C4-2B (cell line): ENCODE results near the gene ZNF316.

Experiments used
- H3K27ac ChIP-seq: fragments of 450-650 bp; 2 replicates; pipeline ENCODE4 v1.5.1; 2017
- CTCF ChIP-seq: fragments of 450-650 bp; conservative IDR thresholded peaks from 2 replicates; pipeline ENCODE4 v1.5.1; 2017; ENCODE audit warnings: mild to moderate bottlenecking
- ZFX ChIP-seq: fragments of 450-650 bp; IDR thresholded peaks from 2 replicates; pipeline ENCODE4 v1.6.1; 2017

ZNF316 gene

GRCh38 chr7:6636741-6637543 lies at the start of gene ZNF316:
Gene ZNF316 (plus strand): TSS chr7:6637318. CDS start chr7:6642410, 5,092 bp downstream.
- TF ChIP-seq ZFX: peak; percentile 39; the same call in 1 of the 2 replicates
- TF ChIP-seq CTCF: no peak
- peak within 1 kb of the TSS; percentile 95 for H3K27ac ChIP-seq

- TF ChIP-seq ZFX (no peak), CTCF (no peak)
- H3K27ac ChIP-seq: peak overlapping the region; percentile 82
These were observed 48.6 kb upstream of the ZNF316 start for GRCh38 chr7:6588566-6588965.

GRCh38 chr7:6589151-6589828 lies 47.8 kb upstream of the ZNF316 start:
- TF ChIP-seq ZFX (no peak), CTCF (no peak)
- peak overlapping the region; percentile 82 for H3K27ac ChIP-seq

- TF ChIP-seq CTCF: peak; percentile 97
- TF ChIP-seq ZFX: peak; percentile 99
- H3K27ac ChIP-seq: peak within 1 kb of the TSS; percentile 82
These were observed 47.1 kb upstream of the ZNF316 start, which contains the start of gene INTS15 for GRCh38 chr7:6589829-6590644. Gene INTS15 (plus strand): TSS chr7:6590021. CDS start chr7:6590284, 263 bp downstream.

- peak overlapping the region; percentile 82 for H3K27ac ChIP-seq
- TF ChIP-seq ZFX (no peak), CTCF (no peak)
These were observed 46.4 kb upstream of the ZNF316 start for GRCh38 chr7:6590645-6591110.

- TF ChIP-seq ZFX: no peak
- no peak for TF ChIP-seq CTCF
- no peak overlapping the region for H3K27ac ChIP-seq
These were observed 37.0 kb upstream of the ZNF316 start for GRCh38 chr7:6600093-6600492.
